Central memory CD8-positive, alpha-beta T cell (primary cell): ENCODE data around the gene FHIT.

Experiments
- ATAC-seq: fragments of 150-1000 bp; cut with Tn5 transposase; replicated peaks from 2 replicates; pipeline ENCODE4 v1.10.0; 2022; ENCODE audit warnings: mild to moderate bottlenecking, moderate FRiP score, moderate number of reproducible peaks; ENCODE audit not compliant: poor library complexity, severe bottlenecking; ENCODE audit errors: extremely low read depth
- DNase-seq, 2 donors: peaks; one replicate each; pipeline ENCODE4 v3.0.0; 2021; ENCODE audit warnings: low spot score in 2 of 2
- H3K27ac Mint-ChIP-seq: one replicate; pipeline ENCODE4 v1.8.0; 2022; ENCODE audit warnings: low read depth, mild to moderate bottlenecking, moderate library complexity, mixed read lengths
- H3K27me3 Mint-ChIP-seq: one replicate; pipeline ENCODE4 v1.8.0; 2022; ENCODE audit warnings: mixed read lengths
- H3K36me3 Mint-ChIP-seq: one replicate; pipeline ENCODE4 v1.8.0; 2022; ENCODE audit warnings: mild to moderate bottlenecking, moderate library complexity, mixed read lengths; ENCODE audit not compliant: insufficient read depth
- H3K4me1 Mint-ChIP-seq: one replicate; pipeline ENCODE4 v1.8.0; 2022; ENCODE audit warnings: mixed read lengths
- H3K4me3 Mint-ChIP-seq: one replicate; pipeline ENCODE4 v1.8.0; 2022; ENCODE audit warnings: mild to moderate bottlenecking, moderate library complexity, mixed read lengths
- H3K9me3 Mint-ChIP-seq: one replicate; pipeline ENCODE4 v1.8.0; 2022; ENCODE audit warnings: mixed read lengths

Gene FHIT

DNA sequence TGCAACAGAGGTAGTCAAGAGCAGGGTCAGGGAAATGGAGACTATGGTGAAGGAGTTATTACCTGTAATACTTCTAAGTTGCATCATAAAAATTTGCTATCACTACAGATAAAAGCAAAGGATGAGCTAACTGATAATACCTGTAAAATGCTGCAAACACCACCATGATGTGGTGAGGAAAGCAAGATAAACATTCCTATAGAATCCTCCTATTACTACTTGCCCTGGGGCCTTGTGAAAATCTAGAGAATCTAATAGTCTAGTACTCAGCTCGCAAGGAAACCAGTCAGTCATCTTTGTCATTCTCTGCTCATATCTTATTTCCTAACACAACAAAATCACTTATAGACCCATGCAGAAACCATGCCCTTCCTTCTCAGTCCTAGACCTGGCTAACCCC, 899.8 kb downstream of the FHIT start:
- Mint-ChIP-seq H3K27ac (peak overlapping the region; percentile 11), H3K36me3 (no peaks in the 10 kb centered on the region), H3K4me3 (no peak overlapping the region), H3K27me3 (no peaks in the 10 kb centered on the region), H3K4me1 (no peaks in the 10 kb centered on the region), H3K9me3 (no peaks in the 10 kb centered on the region)
- ATAC-seq: no peak
- no peak for DNase-seq

DNA sequence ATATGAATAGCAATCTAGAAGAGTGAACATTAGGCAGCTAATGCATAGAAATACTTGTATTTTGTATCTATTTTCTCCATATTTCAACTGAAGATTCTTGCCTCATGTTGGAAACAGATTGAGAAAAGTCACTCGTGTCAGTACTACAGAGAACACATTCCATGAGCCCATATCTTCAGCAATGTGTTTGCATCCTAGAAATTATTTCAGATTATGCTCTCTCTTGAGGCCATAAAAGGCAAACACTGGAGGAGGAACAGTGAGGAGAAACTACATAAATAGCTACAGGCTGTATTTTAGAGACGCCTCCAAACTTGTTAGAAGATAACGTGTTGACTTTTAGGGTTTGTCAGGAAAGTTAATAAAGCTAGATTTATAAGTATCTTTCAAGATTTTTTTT, 906.9 kb downstream of the FHIT start:
- Mint-ChIP-seq H3K27ac (no peak overlapping the region), H3K9me3 (no peaks in the 10 kb centered on the region), H3K27me3 (no peaks in the 10 kb centered on the region), H3K4me1 (no peaks in the 10 kb centered on the region), H3K4me3 (no peak overlapping the region), H3K36me3 (no peaks in the 10 kb centered on the region)
- no peak for ATAC-seq
- no peak for DNase-seq

- Mint-ChIP-seq H3K9me3 (no peaks in the 10 kb centered on the region), H3K36me3 (no peaks in the 10 kb centered on the region), H3K27ac (no peak overlapping the region), H3K4me3 (no peak overlapping the region), H3K4me1 (no peaks in the 10 kb centered on the region), H3K27me3 (no peaks in the 10 kb centered on the region)
- DNase-seq (no peak), ATAC-seq (no peak)
Measured at GRCh38 chr3:60343831-60344230, 907.4 kb downstream of the FHIT start.

- Mint-ChIP-seq H3K4me1 (no peaks in the 10 kb centered on the region), H3K27ac (no peak overlapping the region), H3K36me3 (no peaks in the 10 kb centered on the region), H3K9me3 (no peaks in the 10 kb centered on the region), H3K4me3 (no peak overlapping the region), H3K27me3 (no peaks in the 10 kb centered on the region)
- no peak for DNase-seq
- no peak for ATAC-seq
Measured at GRCh38 chr3:60339304-60339703, 911.9 kb downstream of the FHIT start.

GRCh38 chr3:60337421-60337820, 913.8 kb downstream of the FHIT start:
- Mint-ChIP-seq H3K9me3 (no peaks in the 10 kb centered on the region), H3K36me3 (no peaks in the 10 kb centered on the region), H3K27me3 (no peaks in the 10 kb centered on the region), H3K4me1 (peaks cover 6% of the 10 kb centered on the region), H3K4me3 (no peak overlapping the region), H3K27ac (no peak overlapping the region)
- DNase-seq (no peak), ATAC-seq (no peak)

- Mint-ChIP-seq H3K27me3 (no peaks in the 10 kb centered on the region), H3K27ac (no peak overlapping the region), H3K4me3 (no peak overlapping the region), H3K9me3 (no peaks in the 10 kb centered on the region), H3K36me3 (no peaks in the 10 kb centered on the region), H3K4me1 (peaks cover 6% of the 10 kb centered on the region)
- DNase-seq (no peak), ATAC-seq (no peak)
Measured at GRCh38 chr3:60336061-60336460, 915.2 kb downstream of the FHIT start.

DNA sequence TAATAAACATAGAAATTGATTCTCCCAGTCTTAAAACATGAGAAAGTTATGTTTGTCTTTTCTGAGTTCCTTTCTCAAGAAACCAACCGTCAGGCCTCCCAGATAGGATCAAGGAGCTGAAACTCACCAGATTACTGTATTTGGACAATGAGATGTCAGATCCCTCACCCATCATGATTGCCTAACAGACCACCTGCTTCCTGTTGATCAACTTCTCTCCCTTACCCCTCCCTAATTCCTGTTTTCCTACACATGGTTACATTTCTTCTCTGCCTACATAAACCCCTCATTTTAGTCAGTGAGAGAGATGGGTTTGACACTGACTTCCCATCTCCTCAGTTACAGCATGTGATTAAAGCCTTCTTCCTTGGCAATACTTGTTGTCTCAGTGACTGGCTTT, 917.5 kb downstream of the FHIT start:
- no peak for ATAC-seq
- no peak for DNase-seq
- H3K4me1 Mint-ChIP-seq: peaks cover 6% of the 10 kb centered on the region
- no peak overlapping the region for H3K27ac Mint-ChIP-seq
- H3K27me3 Mint-ChIP-seq: no peaks in the 10 kb centered on the region
- peaks cover 2% of the 10 kb centered on the region for H3K36me3 Mint-ChIP-seq
- H3K9me3 Mint-ChIP-seq: no peaks in the 10 kb centered on the region
- no peak overlapping the region for H3K4me3 Mint-ChIP-seq

DNA sequence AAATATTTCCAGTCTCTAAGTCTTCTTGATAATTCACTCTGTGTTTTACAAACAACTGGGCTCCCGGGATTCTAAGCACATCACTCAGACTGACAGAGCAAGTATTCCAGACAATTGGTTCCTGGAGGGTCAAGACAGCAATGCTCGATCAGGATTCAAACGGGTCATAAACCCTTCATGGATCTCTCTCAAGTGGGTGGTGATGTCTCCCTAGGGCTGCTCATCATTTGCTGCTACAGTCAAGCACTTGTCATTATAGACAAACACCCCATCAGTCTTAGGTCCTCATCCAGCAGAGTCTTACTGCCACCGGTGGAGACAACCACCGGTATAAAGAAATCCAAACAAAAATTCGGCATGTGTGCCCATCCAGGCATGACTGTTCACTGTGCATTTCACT, 921.1 kb downstream of the FHIT start:
- H3K9me3 Mint-ChIP-seq: no peaks in the 10 kb centered on the region

GRCh38 chr3:60325610-60326170, 925.6 kb downstream of the FHIT start:
- no peaks in the 10 kb centered on the region for H3K4me1 Mint-ChIP-seq
- DNase-seq (no peak), ATAC-seq (no peak)
- no peak overlapping the region for H3K27ac Mint-ChIP-seq
- no peak overlapping the region for H3K4me3 Mint-ChIP-seq
- H3K36me3 Mint-ChIP-seq: peaks cover 2% of the 10 kb centered on the region
- peaks cover 6% of the 10 kb centered on the region for H3K27me3 Mint-ChIP-seq
- no peaks in the 10 kb centered on the region for H3K9me3 Mint-ChIP-seq

More for the DNA sequence above, 921.1 kb downstream of the FHIT start:
- no peaks in the 10 kb centered on the region for H3K27me3 Mint-ChIP-seq
- no peak for DNase-seq
- no peak overlapping the region for H3K4me3 Mint-ChIP-seq
- ATAC-seq: no peak
- no peak overlapping the region for H3K27ac Mint-ChIP-seq
- peaks cover 2% of the 10 kb centered on the region for H3K36me3 Mint-ChIP-seq
- H3K4me1 Mint-ChIP-seq: peaks cover 6% of the 10 kb centered on the region

DNA sequence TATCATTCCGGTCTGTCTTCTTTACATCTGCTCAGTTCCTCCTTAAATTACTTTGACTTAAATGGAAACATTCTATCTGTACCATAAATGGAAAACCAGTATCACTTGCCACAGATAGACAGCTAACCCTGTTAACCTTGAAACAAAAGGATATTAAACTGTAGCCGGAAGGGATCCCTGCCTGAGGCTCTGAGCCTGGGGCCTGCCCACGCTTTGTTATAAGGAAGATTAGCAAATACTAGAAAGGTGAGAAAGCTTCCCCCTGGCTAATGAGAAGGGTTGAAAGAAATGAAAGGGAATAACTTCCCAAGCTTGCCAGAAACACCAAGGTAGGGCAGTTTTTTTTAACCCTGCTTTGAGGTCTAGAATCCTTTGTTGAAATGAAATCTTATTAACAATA, 927.6 kb downstream of the FHIT start:
- H3K27ac Mint-ChIP-seq: no peak overlapping the region
- peaks cover 6% of the 10 kb centered on the region for H3K27me3 Mint-ChIP-seq
- H3K36me3 Mint-ChIP-seq: no peaks in the 10 kb centered on the region
- DNase-seq (no peak), ATAC-seq (no peak)
- no peaks in the 10 kb centered on the region for H3K4me1 Mint-ChIP-seq
- no peak overlapping the region for H3K4me3 Mint-ChIP-seq
- H3K9me3 Mint-ChIP-seq: no peaks in the 10 kb centered on the region

GRCh38 chr3:60323180-60323579, 928.1 kb downstream of the FHIT start:
- no peaks in the 10 kb centered on the region for H3K4me1 Mint-ChIP-seq
- no peaks in the 10 kb centered on the region for H3K9me3 Mint-ChIP-seq
- H3K27me3 Mint-ChIP-seq: peaks cover 6% of the 10 kb centered on the region
- no peaks in the 10 kb centered on the region for H3K36me3 Mint-ChIP-seq
- DNase-seq: no peak
- no peak overlapping the region for H3K27ac Mint-ChIP-seq
- no peak overlapping the region for H3K4me3 Mint-ChIP-seq
- ATAC-seq: no peak

DNA sequence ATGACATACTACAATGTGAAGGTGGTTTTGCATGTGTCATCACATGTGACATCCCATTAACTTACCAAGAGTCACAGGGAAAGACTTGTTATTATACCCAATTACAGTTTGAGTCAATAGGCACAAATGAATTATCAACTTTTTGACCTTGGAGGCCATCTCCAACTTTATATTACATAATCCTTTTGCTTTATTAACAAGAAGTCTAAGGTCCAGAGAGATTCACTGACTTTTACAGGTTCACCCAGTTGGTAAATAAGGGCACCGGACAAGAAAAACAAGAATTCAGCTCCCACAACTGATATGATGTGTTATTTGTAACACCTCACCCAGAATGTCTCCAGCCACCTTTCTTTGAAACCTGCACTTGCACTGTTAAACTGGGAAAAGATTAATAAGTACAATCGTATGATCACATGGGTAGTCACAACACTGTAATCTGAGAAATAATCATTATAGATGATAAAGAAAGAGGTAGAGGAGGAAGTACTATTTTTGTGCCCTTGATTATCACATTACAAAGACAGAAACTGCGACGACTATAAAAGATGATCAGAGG, 928.9 kb downstream of the FHIT start:
- Mint-ChIP-seq H3K36me3 (no peaks in the 10 kb centered on the region), H3K27me3 (peaks cover 6% of the 10 kb centered on the region), H3K4me3 (no peak overlapping the region), H3K4me1 (no peaks in the 10 kb centered on the region), H3K27ac (no peak overlapping the region), H3K9me3 (no peaks in the 10 kb centered on the region)
- ATAC-seq (no peak), DNase-seq (no peak)

- Mint-ChIP-seq H3K27me3 (peaks cover 6% of the 10 kb centered on the region), H3K9me3 (no peaks in the 10 kb centered on the region), H3K4me3 (no peak overlapping the region), H3K27ac (no peak overlapping the region), H3K36me3 (no peaks in the 10 kb centered on the region), H3K4me1 (no peaks in the 10 kb centered on the region)
- no peak for ATAC-seq
- no peak for DNase-seq
Measured at GRCh38 chr3:60319179-60319858, 931.9 kb downstream of the FHIT start.
